Inflammatory macrophage treated with lipopolysaccharide for 4 hours (primary cell): ENCODE data around the gene CCDC200.
"Not testable (repeated sequence)": the region's sequence is repeated elsewhere in the genome, so short reads cannot be mapped to it uniquely, and the experiment has no call there.

Source experiments
- DNase-seq: peaks from one replicate; pipeline ENCODE4 v3.0.0-alpha.2; 2020

Gene CCDC200

DNA sequence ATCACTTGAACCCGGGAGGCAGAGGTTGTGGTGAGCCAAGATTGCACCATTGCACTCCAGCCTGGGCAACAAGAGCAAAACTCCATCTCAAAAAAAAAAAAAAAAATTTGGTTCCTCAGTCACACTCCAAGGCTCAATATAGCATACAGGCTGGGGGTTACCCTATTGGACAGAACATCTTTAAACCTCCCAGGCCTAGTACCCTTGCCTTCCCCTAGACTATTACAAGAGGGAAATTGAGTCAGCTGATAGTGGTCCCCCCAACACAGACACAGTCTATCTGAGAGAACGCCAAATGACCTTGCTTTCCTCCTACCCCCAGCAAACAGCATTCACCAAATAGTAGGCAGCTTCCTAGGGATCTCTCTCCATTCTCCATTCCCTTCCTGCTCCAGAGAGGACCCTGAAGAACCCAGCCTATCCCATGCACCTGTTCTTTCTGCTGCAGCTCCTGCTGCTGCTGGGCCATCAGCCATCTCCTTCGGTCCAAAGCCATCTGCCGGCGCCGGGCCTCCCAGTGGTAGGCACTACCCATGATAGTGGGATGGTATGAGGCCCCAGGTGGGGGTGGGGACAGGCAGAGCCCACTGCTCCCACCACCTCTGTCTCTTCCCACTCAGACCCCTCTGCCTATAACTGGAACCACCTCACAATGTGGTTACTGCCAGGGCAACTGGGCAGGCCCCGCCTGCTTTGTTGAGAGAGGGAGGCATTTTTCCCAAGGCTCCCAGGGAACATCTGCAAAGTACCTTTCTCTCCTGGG, at the start of gene CCDC200:
Gene CCDC200 (minus strand): TSS at position 604 of the 763 bp plus-strand sequence. CDS start 69 bp downstream, at position 535.
- DNase-seq: not testable (repeated sequence)

DNA sequence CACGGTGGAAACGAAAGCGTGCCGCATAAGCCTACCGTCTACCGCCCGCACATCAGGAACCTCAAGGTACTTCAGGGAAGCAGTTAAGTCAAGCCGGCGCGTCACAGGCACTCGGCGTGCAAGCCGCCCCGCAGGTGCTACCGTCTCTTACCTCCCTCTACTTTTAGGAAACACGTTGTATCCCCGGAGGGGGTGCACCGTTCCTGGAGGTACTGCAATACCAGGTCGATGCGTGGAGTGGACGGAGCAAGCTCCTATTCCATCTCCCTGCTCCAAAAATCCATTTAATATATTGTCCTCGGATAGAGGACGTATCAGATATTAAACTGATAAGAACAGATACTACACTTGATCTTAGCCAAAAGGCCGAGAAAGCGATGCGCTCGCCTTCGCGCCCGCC, 44.5 kb upstream of the CCDC200 start:
- not testable (repeated sequence) for DNase-seq

DNA sequence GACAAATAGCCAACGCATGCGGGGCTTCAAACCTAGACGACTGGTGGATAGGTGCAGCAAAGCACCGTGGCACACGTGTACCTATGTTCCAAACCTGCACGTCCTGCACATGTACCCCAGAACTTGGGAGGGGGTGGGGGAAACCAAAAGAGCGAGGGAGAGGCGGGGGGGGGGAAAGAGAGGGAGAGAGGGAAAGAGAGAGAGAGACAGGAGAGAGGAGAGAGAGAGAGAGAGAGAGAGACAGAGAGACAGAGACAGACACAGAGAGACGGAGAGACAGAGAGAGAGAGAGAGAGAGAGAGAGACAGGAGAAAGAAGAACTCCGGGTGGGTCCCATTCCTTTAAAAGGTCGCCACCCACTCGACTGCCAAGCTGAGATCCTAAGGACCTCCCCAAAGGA, 44.1 kb upstream of the CCDC200 start:
- DNase-seq: not testable (repeated sequence)

DNA sequence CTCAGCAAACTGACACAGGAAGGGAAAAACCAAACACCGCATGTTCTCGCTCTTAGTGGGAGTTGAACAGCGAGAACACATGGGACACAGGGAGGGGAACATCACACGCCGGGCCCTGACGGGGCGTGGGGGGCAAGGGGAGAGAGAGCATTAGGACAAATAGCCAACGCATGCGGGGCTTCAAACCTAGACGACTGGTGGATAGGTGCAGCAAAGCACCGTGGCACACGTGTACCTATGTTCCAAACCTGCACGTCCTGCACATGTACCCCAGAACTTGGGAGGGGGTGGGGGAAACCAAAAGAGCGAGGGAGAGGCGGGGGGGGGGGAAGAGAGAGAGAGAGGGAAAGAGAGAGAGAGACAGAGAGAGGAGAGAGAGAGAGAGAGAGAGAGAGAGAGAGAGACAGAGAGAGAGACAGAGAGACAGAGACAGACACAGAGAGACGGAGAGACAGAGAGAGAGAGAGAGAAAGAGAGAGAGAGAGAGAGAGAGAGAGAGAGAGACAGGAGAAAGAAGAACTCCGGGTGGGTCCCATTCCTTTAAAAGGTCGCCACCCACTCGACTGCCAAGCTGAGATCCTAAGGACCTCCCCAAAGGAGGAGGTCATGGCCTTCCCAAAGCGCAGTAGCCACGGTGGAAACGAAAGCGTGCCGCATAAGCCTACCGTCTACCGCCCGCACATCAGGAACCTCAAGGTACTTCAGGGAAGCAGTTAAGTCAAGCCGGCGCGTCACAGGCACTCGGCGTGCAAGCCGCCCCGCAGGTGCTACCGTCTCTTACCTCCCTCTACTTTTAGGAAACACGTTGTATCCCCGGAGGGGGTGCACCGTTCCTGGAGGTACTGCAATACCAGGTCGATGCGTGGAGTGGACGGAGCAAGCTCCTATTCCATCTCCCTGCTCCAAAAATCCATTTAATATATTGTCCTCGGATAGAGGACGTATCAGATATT, 42.4 kb upstream of the CCDC200 start:
- not testable (repeated sequence) for DNase-seq

DNA sequence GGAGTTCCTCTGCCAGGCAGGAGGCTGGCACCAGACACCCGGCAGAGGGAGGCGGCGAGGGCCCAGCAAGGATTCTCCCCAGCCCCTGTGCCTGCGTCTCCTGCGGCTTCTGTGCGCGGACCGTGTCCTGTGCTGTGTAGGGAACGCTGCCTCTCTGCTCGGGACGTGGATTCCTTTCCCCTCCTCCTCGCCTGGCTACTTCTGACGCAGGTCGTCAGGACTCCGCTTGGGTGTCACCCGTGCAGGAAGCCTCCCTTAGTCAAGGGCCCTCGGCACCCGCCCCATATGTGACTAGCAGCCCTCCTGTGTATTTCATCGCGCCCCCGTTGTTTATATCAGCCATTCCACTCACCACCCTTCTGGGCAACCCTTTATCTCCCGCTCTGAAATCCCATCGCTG, 18.0 kb upstream of the CCDC200 start:
- DNase-seq: not testable (repeated sequence)

DNA sequence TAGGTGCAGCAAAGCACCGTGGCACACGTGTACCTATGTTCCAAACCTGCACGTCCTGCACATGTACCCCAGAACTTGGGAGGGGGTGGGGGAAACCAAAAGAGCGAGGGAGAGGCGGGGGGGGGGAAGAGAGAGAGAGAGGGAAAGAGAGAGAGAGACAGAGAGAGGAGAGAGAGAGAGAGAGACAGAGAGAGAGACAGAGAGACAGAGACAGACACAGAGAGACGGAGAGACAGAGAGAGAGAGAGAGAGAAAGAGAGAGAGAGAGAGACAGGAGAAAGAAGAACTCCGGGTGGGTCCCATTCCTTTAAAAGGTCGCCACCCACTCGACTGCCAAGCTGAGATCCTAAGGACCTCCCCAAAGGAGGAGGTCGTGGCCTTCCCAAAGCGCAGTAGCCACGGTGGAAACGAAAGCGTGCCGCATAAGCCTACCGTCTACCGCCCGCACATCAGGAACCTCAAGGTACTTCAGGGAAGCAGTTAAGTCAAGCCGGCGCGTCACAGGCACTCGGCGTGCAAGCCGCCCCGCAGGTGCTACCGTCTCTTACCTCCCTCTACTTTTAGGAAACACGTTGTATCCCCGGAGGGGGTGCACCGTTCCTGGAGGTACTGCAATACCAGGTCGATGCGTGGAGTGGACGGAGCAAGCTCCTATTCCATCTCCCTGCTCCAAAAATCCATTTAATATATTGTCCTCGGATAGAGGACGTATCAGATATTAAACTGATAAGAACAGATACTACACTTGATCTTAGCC, 12.4 kb upstream of the CCDC200 start:
- DNase-seq: not testable (repeated sequence)

DNA sequence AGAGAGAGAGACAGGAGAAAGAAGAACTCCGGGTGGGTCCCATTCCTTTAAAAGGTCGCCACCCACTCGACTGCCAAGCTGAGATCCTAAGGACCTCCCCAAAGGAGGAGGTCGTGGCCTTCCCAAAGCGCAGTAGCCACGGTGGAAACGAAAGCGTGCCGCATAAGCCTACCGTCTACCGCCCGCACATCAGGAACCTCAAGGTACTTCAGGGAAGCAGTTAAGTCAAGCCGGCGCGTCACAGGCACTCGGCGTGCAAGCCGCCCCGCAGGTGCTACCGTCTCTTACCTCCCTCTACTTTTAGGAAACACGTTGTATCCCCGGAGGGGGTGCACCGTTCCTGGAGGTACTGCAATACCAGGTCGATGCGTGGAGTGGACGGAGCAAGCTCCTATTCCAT, 11.2 kb upstream of the CCDC200 start:
- DNase-seq: not testable (repeated sequence)

DNA sequence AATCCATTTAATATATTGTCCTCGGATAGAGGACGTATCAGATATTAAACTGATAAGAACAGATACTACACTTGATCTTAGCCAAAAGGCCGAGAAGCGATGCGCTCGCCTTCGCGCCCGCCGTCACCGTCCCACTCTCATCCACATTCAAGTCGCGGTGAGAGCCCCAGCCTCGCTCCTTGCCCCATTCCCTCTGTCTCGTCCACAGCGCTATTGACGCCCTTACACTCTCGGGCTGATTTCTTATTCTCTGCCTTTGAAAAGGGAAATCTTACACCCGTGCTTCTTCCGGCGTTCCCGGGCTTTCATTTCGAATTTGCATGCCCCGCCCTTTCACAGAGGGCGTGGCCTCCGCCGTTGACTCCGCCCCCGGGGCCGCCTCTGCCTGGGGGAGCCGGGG, 5.5 kb upstream of the CCDC200 start, which contains the start of gene RNU2-1:
Gene RNU2-1 (minus strand): TSS at position 101 of the 400 bp plus-strand sequence.
- not testable (repeated sequence) for DNase-seq

DNA sequence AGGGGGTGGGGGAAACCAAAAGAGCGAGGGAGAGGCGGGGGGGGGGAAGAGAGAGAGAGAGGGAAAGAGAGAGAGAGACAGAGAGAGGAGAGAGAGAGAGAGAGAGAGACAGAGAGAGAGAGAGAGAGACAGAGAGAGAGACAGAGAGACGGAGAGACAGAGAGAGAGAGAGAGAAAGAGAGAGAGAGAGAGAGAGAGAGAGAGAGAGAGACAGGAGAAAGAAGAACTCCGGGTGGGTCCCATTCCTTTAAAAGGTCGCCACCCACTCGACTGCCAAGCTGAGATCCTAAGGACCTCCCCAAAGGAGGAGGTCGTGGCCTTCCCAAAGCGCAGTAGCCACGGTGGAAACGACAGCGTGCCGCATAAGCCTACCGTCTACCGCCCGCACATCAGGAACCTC, 4.8 kb upstream of the CCDC200 start:
- DNase-seq: not testable (repeated sequence)

DNA sequence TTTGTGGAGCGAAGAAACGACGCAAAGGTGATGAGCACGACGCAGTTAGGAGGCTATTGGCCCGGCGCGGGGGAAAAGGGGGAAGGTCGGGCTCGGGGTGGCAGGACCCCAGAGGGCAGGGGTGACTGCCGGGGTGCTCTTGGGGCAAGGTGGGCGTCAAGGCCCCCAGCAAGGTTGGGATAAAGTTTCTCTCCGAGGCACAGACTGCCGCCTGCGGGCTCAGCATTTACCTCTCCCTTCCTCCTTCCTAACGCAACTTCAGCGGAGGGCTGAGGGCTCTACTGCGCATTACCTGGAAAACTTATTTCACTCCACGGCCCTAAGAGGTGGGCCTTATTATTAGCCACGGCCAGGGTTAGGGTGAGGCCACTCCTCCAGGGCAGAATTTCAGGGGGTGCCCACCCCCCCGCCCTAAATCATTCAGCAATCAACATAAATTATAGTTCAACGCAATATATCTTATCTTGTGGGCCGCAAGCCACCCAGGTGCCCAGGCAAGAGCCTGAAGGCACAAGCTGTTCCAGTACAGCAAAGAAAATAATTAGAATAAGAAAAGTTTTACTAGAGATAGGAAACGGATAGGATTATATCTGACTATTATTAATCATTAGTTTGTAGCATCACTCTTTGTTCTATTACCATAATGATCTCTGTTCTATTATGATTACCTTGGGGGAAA, 3.7 kb upstream of the CCDC200 start:
- not testable (repeated sequence) for DNase-seq

DNA sequence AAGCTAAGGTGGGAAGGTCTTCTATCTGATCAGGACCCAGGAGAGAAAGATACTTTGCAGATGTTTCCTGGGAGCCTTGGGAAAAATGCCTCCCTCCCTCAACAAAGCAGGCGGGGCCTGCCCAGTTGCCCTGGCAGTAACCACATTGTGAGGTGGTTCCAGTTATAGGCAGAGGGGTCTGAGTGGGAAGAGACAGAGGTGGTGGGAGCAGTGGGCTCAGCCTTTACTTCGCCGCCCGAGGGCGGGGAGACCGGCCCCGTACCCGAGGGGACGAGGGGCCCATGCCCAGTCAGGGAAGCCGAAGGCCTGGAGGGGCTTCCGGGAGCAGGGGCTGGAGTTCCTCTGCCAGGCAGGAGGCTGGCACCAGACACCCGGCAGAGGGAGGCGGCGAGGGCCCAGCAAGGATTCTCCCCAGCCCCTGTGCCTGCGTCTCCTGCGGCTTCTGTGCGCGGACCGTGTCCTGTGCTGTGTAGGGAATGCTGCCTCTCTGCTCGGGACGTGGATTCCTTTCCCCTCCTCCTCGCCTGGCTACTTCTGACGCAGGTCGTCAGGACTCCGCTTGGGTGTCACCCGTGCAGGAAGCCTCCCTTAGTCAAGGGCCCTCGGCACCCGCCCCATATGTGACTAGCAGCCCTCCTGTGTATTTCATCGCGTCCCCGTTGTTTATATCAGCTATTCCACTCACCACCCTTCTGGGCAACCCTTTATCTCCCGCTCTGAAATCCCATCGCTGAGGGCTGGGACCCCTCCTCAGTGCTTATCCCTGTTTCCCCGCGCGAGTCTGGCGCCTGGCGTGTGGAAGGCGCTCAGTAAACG, 3.0 kb upstream of the CCDC200 start:
- DNase-seq: not testable (repeated sequence)

DNA sequence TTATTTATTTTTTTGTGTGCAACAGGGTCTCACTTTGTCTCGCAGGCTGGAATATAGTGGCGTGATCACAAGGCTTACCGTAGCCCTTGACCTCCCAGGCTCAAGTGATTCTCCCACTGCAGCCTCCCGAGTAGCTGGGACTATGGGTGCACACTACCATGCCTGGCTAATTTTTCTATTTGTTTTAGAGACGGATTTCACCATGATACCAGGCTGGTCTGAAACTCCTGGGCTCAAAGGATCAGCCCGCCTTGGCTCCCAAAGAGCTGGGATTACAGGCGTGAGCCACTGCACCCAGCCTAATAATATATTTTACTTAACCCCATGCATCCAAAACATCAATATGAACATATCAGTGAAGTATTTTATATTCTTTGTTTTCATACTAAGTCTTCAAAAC, 2.0 kb downstream of the CCDC200 start:
- DNase-seq: no peak

DNA sequence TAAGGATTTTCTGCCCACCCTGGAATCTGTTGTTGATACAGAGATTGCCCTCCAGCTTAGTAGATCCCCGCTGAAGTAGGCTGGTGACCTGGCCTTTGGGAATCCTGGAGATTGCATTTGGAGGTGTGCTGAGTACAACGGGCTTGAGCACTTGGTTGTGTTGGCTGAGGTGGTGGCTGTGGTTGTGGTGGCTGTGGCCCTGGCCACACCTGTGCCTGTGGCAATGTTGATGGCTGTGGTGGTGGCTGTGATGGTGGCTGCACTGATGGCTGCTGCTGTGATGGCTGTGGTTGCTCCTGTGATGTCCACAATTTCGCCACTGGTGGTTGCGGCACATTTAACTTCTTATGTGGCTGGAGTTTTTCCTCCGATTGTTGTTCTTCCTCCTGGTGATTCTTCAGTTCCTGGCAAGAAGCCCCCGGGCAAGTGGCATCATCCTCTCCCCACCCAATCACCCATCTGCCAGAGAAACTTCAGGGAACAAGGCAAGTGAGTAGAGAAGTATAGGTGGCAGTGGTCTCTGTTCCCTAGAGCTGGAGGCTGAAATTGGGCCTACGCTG, 4.2 kb downstream of the CCDC200 start:
- DNase-seq: no peak

DNA sequence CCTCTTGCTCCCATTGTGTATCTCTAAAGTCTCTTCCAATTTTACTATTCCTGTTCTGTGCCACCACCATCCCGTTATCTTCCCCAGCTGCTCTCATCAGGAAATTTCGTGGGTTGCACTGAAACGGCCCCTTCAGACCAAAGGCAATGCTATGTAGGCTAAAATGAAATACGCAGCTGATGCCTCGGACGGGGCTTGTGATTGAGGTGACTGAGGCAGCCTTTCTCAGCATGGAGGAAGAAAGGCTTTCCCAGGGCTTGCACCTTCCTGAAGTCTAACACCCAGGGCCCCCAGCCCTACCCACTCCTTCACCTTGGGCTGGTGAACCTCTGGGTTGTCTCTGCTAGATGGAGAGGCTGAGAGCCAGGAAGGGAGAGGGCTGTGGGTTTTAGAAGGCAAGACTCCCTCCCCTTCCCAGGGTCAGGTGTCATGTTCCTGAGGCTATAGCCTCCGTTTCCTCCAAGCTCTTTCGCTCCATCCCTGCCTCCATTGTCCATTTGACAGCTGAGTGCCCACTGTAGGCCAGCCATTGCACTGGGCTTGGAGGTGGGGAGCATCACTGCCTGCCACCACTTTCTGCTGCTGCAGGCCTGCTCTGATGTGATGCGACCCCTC, 7.8 kb downstream of the CCDC200 start:
- DNase-seq: no peak

DNA sequence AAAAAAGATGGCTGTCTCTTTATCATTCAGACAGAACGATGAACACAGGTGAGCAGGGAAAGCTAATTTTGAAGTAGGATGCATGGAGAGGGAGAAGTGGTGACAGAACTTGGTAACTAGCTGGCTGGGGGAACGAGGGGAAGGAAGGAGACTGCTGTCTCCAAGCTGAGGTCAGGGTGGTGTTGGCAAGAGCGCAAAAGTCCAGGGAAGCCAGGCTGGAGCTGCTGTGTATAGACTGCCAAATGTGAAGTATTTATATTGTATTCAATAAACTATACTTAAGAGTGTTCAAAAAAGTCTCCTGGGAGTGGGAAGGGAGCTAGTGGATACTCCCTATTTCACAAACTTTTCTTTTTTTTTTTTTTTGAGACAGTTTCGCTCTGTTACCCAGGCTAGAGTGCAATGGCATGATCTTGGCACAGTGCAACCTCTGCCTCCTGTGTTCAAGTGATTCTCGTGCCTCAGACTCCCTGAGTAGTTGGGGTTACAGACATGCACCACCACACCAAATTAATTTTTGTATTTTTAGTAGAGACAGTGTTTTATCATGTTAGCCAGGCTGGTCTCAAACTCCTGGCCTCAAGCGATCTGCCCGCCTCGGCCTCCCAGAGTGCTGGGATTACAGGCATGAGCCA, 8.6 kb downstream of the CCDC200 start:
- no peak for DNase-seq

DNA sequence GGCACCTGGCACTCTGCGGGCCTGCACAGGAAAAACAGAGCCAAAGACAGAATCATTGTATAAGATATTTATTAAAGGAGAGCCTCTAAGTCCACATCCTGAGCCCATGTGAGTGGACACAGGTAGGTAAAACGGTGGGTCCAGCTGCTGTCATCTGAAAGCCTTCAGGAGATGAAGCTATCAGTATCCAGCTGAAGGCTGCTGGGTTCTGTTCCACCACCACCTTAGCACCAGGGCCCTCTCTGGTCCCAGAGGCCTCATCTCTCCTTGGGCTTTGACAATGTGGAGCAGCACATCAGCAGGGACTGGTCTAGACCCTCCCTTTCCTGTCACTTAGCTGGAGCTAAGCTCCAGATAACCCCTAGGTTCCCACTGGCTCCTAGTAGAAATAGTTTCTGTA, 9.4 kb downstream of the CCDC200 start:
- no peak for DNase-seq

DNA sequence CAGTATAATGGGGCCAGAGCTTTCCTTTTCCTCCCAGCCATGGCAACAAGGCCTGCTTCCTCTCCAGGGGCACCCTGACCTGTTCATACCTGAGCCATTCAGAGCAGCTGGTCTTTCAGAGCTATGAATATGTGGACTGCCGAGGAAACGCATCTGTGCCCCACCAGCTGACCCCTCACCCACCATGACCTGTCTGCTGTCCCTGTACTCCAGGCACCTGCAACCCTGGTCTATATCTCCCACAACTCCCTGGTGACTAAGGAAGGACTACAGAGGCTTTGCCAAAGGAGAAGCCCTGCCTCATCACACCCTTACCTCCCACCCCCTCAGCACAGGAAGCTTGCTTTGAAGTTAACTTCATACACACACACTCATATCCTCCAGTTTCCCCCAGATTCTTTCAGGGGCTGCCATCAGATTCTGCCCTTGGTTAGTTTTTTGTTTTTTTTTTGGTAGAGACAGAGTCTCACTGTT, 10.8 kb downstream of the CCDC200 start:
- no peak for DNase-seq

DNA sequence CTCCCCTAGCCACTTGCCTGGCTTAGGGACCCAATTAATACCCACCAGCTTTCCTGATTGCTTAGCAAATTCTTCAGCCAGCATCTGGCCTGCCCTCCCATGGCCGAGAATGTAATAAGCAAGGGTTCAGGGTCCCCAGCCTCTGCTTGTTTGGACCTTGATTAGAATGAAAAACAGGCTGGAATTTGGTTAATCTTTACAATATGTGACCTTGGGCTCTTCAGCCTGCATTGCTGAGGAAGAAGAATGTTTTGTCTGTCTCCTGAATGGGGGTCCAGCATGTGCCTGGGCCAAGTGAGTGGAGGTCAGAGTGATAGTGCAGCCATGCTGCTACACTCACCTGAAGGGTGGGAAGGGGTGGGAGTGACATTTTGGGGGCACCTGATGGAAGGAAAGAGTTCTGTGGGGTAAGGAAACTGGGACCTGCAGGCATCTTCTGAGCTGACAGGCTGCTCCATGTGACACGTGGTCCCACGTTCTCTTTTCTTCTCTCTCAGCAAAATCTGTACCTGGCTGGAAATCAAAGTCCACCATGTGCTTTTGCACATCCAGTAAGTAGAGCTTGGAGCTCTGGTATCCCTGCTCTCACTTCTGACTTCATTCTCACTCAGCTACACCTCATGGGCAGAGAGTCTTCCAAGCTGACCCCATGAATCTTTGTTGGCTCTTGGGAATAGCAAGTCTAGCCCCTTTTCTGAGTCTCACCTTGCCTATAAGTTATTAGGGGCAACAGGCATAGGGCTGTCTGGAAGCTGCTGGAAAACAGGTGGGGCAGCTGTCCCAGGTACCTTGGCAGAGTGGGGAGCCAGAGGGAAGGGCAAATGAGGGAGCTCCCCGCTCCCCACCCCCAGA, 11.4 kb downstream of the CCDC200 start:
- DNase-seq: no peak

DNA sequence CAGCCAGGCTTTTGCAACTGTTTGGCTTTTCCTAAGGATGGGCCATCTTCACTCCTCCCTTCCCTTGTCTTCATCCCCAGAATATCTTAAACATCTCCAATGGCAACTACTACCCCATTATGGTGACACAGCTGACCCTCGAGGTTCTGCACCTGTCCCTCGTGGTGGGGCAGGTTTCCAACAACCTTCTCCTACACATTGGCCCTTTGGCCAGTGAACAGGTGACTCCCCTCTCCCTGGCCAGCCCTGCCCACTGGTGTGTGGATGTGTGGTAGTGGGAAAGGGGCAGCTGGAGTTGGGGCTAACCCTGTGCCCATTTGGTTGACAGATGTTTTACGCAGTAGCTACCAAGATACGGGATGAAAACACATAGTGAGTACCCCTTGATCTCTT, 12.1 kb downstream of the CCDC200 start:
- DNase-seq: no peak
